Muscle layer of colon (tissue), 2 donors: ENCODE results near the gene RSRC1.

Experiments
- H3K27ac ChIP-seq: one replicate; pipeline ENCODE4 v1.7.0; 2013; ENCODE audit warnings: low read depth, mild to moderate bottlenecking, low read length, moderate library complexity
- H3K27me3 ChIP-seq, 2 donors: one replicate each; pipeline ENCODE4 v1.7.0; 2013; ENCODE audit warnings: low read length in 2 of 2, mild to moderate bottlenecking in 2 of 2; ENCODE audit not compliant: insufficient read depth in 2 of 2, control insufficient read depth in 1 of 2
- H3K36me3 ChIP-seq: one replicate; pipeline ENCODE4 v1.7.0; 2013; ENCODE audit warnings: mild to moderate bottlenecking, low read length; ENCODE audit not compliant: insufficient read depth
- H3K4me1 ChIP-seq: one replicate; pipeline ENCODE4 v1.7.0; 2013; ENCODE audit warnings: mild to moderate bottlenecking, low read length; ENCODE audit not compliant: insufficient read depth
- H3K4me3 ChIP-seq, 2 donors: one replicate each; pipeline ENCODE4 v1.7.0; 2013; ENCODE audit warnings: low read length in 2 of 2, low read depth in 1 of 2, mild to moderate bottlenecking in 1 of 2, moderate library complexity in 1 of 2
- H3K9ac ChIP-seq: one replicate; pipeline ENCODE4 v1.7.0; 2013; ENCODE audit warnings: low read length
- H3K9me3 ChIP-seq: one replicate; pipeline ENCODE4 v1.7.0; 2013; ENCODE audit warnings: mild to moderate bottlenecking, low read length
- donor health status: abdominal sarcoma.
- donor health status: Adenocarcinoma of cecum.

RSRC1 gene

GRCh38 chr3:158101335-158102241, 8.3 kb upstream of the RSRC1 start:
- no peaks in the 10 kb centered on the region for H3K36me3 ChIP-seq
- H3K27ac ChIP-seq: no peak overlapping the region
- no peak overlapping the region for H3K9ac ChIP-seq
- no peak overlapping the region for H3K4me3 ChIP-seq
- H3K27me3 ChIP-seq: peaks cover 88 to 98% of the 10 kb centered on the region in 2 donors
- no peaks in the 10 kb centered on the region for H3K9me3 ChIP-seq
- peaks cover 34% of the 10 kb centered on the region for H3K4me1 ChIP-seq

GRCh38 chr3:158102242-158103080, 7.4 kb upstream of the RSRC1 start:
- H3K4me1 ChIP-seq: peaks cover 38% of the 10 kb centered on the region
- no peak overlapping the region for H3K27ac ChIP-seq
- no peak overlapping the region for H3K4me3 ChIP-seq

DNA sequence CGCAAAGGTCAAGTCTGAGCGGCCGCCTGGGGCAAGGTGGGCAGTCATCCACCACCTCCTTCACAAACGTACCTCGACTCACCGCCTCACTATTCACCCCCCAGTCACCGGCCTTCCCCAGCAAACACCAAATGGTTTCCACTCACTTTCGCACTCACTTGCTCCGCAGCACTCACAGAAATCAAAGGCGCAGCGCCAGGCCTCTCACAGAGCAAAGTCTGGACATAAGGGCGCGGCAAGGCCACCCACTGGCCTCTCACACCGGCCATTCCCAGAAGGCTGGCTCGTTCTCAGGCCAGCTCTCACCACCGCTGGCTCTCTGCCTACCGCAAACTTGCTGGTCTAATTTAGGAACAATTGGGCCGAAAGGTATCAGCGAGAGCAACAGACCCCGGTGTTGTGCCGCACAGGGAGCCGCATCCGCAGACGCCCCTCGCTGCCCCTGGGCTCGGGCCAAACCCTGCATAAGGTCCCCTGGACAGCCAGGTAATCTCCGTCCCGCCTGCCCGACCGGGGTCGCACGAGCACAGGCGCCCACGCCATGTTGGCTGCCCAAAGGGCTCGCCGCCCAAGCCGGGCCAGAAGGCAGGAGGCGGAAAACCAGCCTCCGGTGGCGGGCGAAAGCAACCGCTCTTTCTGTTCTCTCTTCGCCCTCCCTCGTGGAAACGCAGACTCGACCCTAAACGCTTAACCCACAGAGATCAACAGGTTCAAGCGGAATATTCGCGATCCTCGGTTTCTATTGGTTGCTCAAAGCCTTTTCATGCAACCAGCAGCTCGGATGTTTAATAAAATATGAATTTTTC, 6.6 kb upstream of the RSRC1 start:
- H3K4me1 ChIP-seq: peaks cover 30% of the 10 kb centered on the region
- H3K9ac ChIP-seq: no peak overlapping the region
- no peaks in the 10 kb centered on the region for H3K36me3 ChIP-seq
- H3K9me3 ChIP-seq: no peaks in the 10 kb centered on the region
- H3K27ac ChIP-seq: no peak overlapping the region
- peaks cover 89 to 99% of the 10 kb centered on the region in 2 donors for H3K27me3 ChIP-seq
- H3K4me3 ChIP-seq: peak overlapping the region in 1 of 2 donors; percentile 15

More at GRCh38 chr3:158102242-158103080, 7.4 kb upstream of the RSRC1 start:
- peaks cover 89 to 99% of the 10 kb centered on the region in 2 donors for H3K27me3 ChIP-seq
- H3K9ac ChIP-seq: no peak overlapping the region
- no peaks in the 10 kb centered on the region for H3K9me3 ChIP-seq
- no peaks in the 10 kb centered on the region for H3K36me3 ChIP-seq

DNA sequence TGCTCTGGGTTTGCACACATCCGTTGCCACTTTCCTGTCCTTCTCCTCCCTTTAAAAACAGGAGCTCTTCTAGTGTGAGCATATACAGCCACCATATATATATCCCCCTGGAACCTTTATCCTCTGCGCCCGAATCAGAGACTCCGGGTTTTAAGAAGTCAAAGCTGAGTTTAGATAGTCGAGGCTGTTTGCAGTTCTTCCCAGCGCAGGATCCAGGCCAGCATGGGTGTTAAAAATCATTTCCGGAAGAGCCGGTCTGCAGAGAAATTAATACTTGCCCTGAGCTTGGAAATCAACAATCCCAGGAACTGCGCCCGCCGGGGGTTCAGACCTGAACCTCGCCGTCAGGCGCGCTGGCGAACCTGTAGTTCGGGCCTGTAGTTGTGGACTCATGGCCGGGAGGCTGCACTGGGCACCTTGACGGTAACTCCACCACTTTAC, 6.0 kb upstream of the RSRC1 start:
- peaks cover 90 to 99% of the 10 kb centered on the region in 2 donors for H3K27me3 ChIP-seq
- no peak overlapping the region for H3K9ac ChIP-seq
- H3K36me3 ChIP-seq: no peaks in the 10 kb centered on the region
- peaks cover 28% of the 10 kb centered on the region for H3K4me1 ChIP-seq
- no peak overlapping the region for H3K4me3 ChIP-seq
- H3K27ac ChIP-seq: no peak overlapping the region
- no peaks in the 10 kb centered on the region for H3K9me3 ChIP-seq

DNA sequence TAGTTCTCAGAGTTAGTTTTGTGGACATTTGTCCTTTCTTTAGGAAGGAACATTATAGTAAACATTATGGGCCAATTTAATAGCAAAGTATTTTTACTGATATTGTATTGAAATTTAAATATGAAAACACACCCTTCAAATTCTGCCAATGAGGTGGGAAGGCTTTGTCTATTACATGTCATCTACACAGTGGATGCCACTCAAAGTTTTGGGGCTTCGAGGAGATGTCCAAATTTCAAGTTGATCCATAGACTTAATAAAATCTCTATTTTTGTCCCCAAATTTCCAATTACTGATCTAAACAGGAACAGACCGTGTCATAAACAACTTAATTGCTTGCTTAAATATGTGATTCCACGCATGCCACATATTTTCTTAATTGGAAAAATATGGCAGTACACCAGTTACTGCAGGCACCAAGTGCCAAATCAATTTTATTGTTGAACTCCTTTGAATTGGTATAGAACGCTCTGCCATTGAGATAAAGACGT, 5.4 kb upstream of the RSRC1 start:
- Histone ChIP-seq H3K9ac (no peak overlapping the region), H3K4me3 (no peak overlapping the region), H3K27ac (no peak overlapping the region), H3K9me3 (no peaks in the 10 kb centered on the region), H3K4me1 (peaks cover 31% of the 10 kb centered on the region), H3K36me3 (no peaks in the 10 kb centered on the region), H3K27me3 (peaks cover 87 to 99% of the 10 kb centered on the region in 2 donors)

DNA sequence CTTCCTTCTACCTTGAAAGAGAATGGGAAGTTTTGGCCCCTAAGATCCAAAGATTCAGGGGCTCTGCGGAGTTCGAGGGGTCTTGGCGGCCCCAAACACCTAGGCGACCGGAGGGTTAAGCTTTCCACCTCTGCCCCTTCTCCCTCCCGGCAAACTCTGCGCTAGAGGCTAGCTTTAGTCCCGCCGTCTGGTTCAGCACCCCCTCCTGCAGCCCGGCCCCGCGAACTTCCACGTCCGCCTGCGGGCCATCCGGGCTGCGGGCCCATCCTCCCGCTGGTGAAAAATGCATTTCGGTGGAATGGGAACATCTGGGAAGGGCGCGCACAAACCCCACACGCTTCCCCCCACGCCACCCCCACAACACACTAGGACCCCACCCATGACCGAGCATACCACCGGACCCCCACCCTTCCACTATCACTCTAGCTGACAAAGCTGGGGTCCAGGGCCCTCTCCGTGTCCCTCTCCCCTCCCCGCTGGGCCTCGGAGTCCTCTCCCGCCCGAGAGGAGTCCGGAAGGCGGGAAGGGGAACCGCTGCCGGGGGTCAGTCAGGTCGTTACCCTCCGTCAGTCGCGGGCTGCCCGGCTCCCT, 4.7 kb upstream of the RSRC1 start:
- no peaks in the 10 kb centered on the region for H3K9me3 ChIP-seq
- H3K27ac ChIP-seq: no peak overlapping the region
- H3K36me3 ChIP-seq: no peaks in the 10 kb centered on the region
- H3K4me3 ChIP-seq: peak overlapping the region in 1 of 2 donors; percentile 33
- no peak overlapping the region for H3K9ac ChIP-seq
- peaks cover 33% of the 10 kb centered on the region for H3K4me1 ChIP-seq
- peaks cover 80 to 92% of the 10 kb centered on the region in 2 donors for H3K27me3 ChIP-seq

- peaks cover 74 to 87% of the 10 kb centered on the region in 2 donors for H3K27me3 ChIP-seq
Measured at GRCh38 chr3:158105710-158106253, 4.1 kb upstream of the RSRC1 start.

GRCh38 chr3:158106766-158107471, 3.0 kb upstream of the RSRC1 start:
- Histone ChIP-seq H3K36me3 (no peaks in the 10 kb centered on the region), H3K27me3 (peaks cover 64 to 75% of the 10 kb centered on the region in 2 donors), H3K27ac (no peak overlapping the region), H3K9me3 (no peaks in the 10 kb centered on the region), H3K4me1 (peaks cover 40% of the 10 kb centered on the region), H3K9ac (no peak overlapping the region), H3K4me3 (peak overlapping the region in 1 of 2 donors; percentile 30)

More at GRCh38 chr3:158105710-158106253, 4.1 kb upstream of the RSRC1 start:
- Histone ChIP-seq H3K36me3 (no peaks in the 10 kb centered on the region), H3K9ac (no peak overlapping the region), H3K9me3 (no peaks in the 10 kb centered on the region), H3K4me3 (peak overlapping the region; percentile 29 to 33), H3K27ac (no peak overlapping the region), H3K4me1 (peaks cover 36% of the 10 kb centered on the region)

DNA sequence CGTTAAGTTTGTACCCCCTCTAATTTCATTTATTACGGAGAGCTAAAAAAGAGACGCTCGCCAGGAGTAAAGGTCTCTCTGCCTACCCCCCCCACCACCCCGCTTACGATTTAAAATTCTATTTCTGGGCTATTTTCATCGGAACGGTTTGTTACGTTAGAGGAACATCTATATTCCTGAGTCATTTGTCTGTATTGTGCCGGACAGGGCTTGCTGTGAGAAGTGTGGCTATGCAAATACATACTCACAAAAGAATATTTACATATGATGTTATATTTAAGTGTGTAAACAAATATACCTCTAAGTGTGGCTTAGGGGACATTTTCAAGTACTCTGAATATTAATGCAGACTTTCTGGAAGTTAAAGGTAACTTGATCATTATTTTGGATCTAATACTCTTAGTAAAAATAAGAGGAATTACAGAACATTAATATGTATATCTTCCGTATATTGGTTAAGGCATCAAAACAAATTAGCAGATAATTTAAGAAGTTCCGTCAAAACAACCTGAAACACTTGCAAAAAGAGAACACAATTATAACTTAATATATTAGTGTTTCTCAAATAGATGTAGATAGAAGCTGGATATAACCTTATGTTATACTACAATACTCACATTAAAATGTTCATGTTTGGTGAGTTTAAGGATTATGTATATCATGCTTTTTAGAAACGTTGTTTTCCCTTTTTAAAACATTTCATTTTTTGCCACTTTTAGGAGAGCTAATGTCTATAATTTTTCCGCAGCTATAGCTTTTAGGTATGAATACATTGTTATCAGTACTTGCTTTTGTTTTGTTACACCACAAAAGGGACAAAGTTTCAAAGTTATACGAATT, 2.1 kb upstream of the RSRC1 start:
- Histone ChIP-seq H3K27ac (no peak overlapping the region), H3K9me3 (no peaks in the 10 kb centered on the region), H3K36me3 (no peaks in the 10 kb centered on the region), H3K27me3 (peaks cover 54 to 66% of the 10 kb centered on the region in 2 donors), H3K4me1 (peaks cover 38% of the 10 kb centered on the region), H3K4me3 (no peak overlapping the region), H3K9ac (no peak overlapping the region)
